ENCODE results near the gene HCAR1.

DNA sequence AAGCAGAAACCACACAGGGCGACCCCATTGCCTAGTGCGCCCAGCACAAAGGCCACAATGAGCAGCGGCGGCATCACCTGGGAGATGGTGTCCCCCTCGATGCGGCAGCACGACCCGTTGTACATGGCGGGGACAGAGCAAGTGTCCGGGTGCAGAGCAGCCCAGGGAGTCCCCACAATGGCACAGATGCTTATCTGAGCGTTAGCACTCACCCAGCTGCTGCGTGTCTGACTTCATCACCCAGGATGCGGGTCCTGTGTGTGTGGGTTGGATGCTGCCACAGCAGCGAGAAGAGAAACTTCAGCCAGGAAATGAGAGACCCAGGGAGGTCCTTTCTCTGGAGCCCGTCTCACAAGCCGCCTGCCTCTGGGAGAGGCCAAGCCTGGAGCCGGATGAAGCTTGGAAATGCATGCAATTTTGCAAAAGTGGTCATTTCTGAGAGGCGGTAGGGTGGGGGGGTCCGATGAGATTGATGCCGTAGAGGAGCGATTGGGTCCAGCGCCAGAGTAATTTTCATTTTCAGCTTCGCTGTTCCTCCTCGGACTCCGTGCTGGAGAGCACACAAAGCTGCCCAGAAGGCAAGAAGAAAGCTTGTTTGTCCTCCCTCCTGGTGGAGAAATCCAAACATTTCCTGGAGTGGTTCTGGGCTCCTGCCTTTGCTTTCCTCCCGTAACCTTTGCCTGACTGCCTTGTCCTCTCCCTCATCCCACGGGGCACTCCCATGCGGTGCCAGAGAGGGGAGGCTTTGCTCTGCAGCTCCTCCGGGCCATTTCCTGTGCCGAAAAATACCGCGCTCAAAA is at the start of gene HCAR1:
- no peak for TF ChIP-seq POLR2AphosphoS5 (IDR thresholded peaks at IDR 0.05)
- TF ChIP-seq EP300 (IDR thresholded peaks at IDR 0.05) = no peak

Data from suprapubic skin (tissue), 4 donors.